Suppressor macrophage treated with lipopolysaccharide for 1 hour (primary cell): ENCODE results near the gene GALNT5.

Source experiments
- DNase-seq, 3 donors: peaks; one replicate each; pipeline ENCODE4 v3.0.0-alpha.2; 2020 to 2022

GALNT5 gene

GRCh38 chr2:157296958-157297357 lies 39.5 kb downstream of the GALNT5 start:
- DNase-seq, result peak in 1 of 3 donors; percentile 10

- DNase-seq, result no peak
Observed at GRCh38 chr2:157301307-157301706, 43.8 kb downstream of the GALNT5 start.

- DNase-seq, result peak; percentile 76 to 89 (median 84)
Observed at GRCh38 chr2:157302492-157303099, 45.1 kb downstream of the GALNT5 start.

GRCh38 chr2:157303612-157304011 lies 46.1 kb downstream of the GALNT5 start:
- DNase-seq, result no peak

GRCh38 chr2:157304811-157305722 lies 47.6 kb downstream of the GALNT5 start:
- DNase-seq, result no peak

GRCh38 chr2:157305723-157306110 lies 48.2 kb downstream of the GALNT5 start:
- DNase-seq, result no peak

- peak in 1 of 3 donors; percentile 24 for DNase-seq
Observed at GRCh38 chr2:157307021-157307420, 49.5 kb downstream of the GALNT5 start.

GRCh38 chr2:157309878-157310277 lies 52.4 kb downstream of the GALNT5 start:
- no peak for DNase-seq

GRCh38 chr2:157311706-157312105 lies 54.2 kb downstream of the GALNT5 start:
- no peak for DNase-seq

- no peak for DNase-seq
Observed at GRCh38 chr2:157312866-157313486, 55.5 kb downstream of the GALNT5 start.

GRCh38 chr2:157315901-157316300 lies 58.4 kb downstream of the GALNT5 start:
- no peak for DNase-seq

- DNase-seq, result no peak
Observed at GRCh38 chr2:157318884-157319283, 61.4 kb downstream of the GALNT5 start.

- DNase-seq, result no peak
Observed at GRCh38 chr2:157319795-157320194, 62.3 kb downstream of the GALNT5 start.

GRCh38 chr2:157320409-157320808 lies 62.9 kb downstream of the GALNT5 start:
- no peak for DNase-seq

GRCh38 chr2:157321466-157321865 lies 64.0 kb downstream of the GALNT5 start:
- DNase-seq, result peak in 2 of 3 donors; percentile 20 to 24

GRCh38 chr2:157322432-157322831 lies 64.9 kb downstream of the GALNT5 start:
- no peak for DNase-seq

- DNase-seq, result no peak
Observed at GRCh38 chr2:157324331-157324843, 66.9 kb downstream of the GALNT5 start.

- DNase-seq, result no peak
Observed at GRCh38 chr2:157325786-157326185, 68.3 kb downstream of the GALNT5 start, which contains the start of gene ERMN. TSS of gene ERMN (minus strand) at chr2:157325824. CDS start at chr2:157325642, 182 bp downstream.

GRCh38 chr2:157326698-157327097 lies 69.2 kb downstream of the GALNT5 start:
- no peak for DNase-seq

- DNase-seq, result no peak
Observed at GRCh38 chr2:157327200-157327599, 69.7 kb downstream of the GALNT5 start.

GRCh38 chr2:157327621-157328500 lies 70.4 kb downstream of the GALNT5 start:
- peak; percentile 81 to 89 (median 86) for DNase-seq

- no peak for DNase-seq
Observed at GRCh38 chr2:157329524-157329923, 72.0 kb downstream of the GALNT5 start.
